Suprapubic skin (tissue), 4 donors: ENCODE measurements around the gene KIAA2012. TPM values are rescaled to one million over a fixed set of nuclear protein-coding genes. Genes with fewer than 3 reads are reported as not detected.

Experiments used
- DNase-seq, 2 donors: peaks; one replicate each; pipeline ENCODE4 v3.0.0-alpha.2; 2019; ENCODE audit warnings: low spot score in 2 of 2
- H3K27ac ChIP-seq: fragments of 200-600 bp; sonication (generic); one replicate; pipeline ENCODE4 v1.5.1; 2019
- H3K27me3 ChIP-seq: fragments of 200-600 bp; sonication (generic); one replicate; pipeline ENCODE4 v1.5.1; 2019
- H3K36me3 ChIP-seq: fragments of 200-600 bp; sonication (generic); one replicate; pipeline ENCODE4 v1.5.1; 2019
- H3K4me1 ChIP-seq: fragments of 200-600 bp; sonication (generic); one replicate; pipeline ENCODE4 v1.5.1; 2019
- H3K4me3 ChIP-seq: fragments of 200-600 bp; sonication (generic); one replicate; pipeline ENCODE4 v1.5.1; 2019; ENCODE audit warnings: mild to moderate bottlenecking
- H3K9me3 ChIP-seq: fragments of 200-600 bp; sonication (generic); one replicate; pipeline ENCODE4 v1.5.1; 2019
- EP300 ChIP-seq: sonication (generic); formaldehyde crosslinking; IDR thresholded peaks from one replicate; pipeline ENCODE4 v1.6.1; 2017; ENCODE audit warnings: antibody characterized with exemption
- POLR2A ChIP-seq, 2 donors: fragments of 450-650 bp; IDR thresholded peaks; one replicate each; pipeline ENCODE4 v1.6.1; 2017; ENCODE audit warnings: antibody characterized with exemption in 2 of 2, mild to moderate bottlenecking in 2 of 2, moderate library complexity in 2 of 2
- POLR2AphosphoS5 ChIP-seq, 3 donors: sonication (generic); formaldehyde crosslinking; IDR thresholded peaks; one replicate each; pipeline ENCODE4 v1.6.1; 2017; ENCODE audit warnings: antibody characterized with exemption in 3 of 3
- WGBS: methylation state at CpG from one replicate; pipeline ENCODE4 v1.1.5; 2018; 5-methylcytosine and 5-hydroxymethylcytosine counted together
- total RNA-seq, 4 donors: library from RNA; depleted of rRNA; stranded (reverse); fragments of >200 nt; gene quantifications; one replicate each; pipeline ENCODE4 v1.1.0, GENCODE V29; 2016
- TF ChIP-seq, protein P1 (sequence below), 2 donors: fragments of 200-600 bp in 1 of 2; fragments of 450-650 bp in 1 of 2; sonication (generic) in 1 of 2; IDR thresholded peaks; one replicate each; pipeline ENCODE4 v1.5.1; 2016 to 2019; ENCODE audit warnings: antibody characterized with exemption in 2 of 2, mild to moderate bottlenecking in 1 of 2, moderate library complexity in 1 of 2

The KIAA2012 gene
- total RNA-seq, 4 donors from 2014 or later: 0.16 TPM; not detected in 3

- DNase-seq: no peak
- TF ChIP-seq EP300: no peak
- no peak for TF ChIP-seq POLR2AphosphoS5 (IDR thresholded peaks at IDR 0.05)
- no peak for TF ChIP-seq POLR2A (IDR thresholded peaks at IDR 0.05)
- TF ChIP-seq, protein P1, sequence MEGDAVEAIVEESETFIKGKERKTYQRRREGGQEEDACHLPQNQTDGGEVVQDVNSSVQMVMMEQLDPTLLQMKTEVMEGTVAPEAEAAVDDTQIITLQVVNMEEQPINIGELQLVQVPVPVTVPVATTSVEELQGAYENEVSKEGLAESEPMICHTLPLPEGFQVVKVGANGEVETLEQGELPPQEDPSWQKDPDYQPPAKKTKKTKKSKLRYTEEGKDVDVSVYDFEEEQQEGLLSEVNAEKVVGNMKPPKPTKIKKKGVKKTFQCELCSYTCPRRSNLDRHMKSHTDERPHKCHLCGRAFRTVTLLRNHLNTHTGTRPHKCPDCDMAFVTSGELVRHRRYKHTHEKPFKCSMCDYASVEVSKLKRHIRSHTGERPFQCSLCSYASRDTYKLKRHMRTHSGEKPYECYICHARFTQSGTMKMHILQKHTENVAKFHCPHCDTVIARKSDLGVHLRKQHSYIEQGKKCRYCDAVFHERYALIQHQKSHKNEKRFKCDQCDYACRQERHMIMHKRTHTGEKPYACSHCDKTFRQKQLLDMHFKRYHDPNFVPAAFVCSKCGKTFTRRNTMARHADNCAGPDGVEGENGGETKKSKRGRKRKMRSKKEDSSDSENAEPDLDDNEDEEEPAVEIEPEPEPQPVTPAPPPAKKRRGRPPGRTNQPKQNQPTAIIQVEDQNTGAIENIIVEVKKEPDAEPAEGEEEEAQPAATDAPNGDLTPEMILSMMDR (IDR thresholded peaks at IDR 0.05): no peak
- WGBS: 78% methylated on average over 1 of the region's 1 CpG
- Histone ChIP-seq H3K4me1 (no peaks in the 10 kb centered on the region), H3K27me3 (no peaks in the 10 kb centered on the region), H3K9me3 (no peaks in the 10 kb centered on the region), H3K27ac (no peak overlapping the region), H3K4me3 (no peak overlapping the region), H3K36me3 (no peaks in the 10 kb centered on the region)
These were observed 43.6 kb downstream of the KIAA2012 start for GRCh38 chr2:202116691-202117090.

DNA sequence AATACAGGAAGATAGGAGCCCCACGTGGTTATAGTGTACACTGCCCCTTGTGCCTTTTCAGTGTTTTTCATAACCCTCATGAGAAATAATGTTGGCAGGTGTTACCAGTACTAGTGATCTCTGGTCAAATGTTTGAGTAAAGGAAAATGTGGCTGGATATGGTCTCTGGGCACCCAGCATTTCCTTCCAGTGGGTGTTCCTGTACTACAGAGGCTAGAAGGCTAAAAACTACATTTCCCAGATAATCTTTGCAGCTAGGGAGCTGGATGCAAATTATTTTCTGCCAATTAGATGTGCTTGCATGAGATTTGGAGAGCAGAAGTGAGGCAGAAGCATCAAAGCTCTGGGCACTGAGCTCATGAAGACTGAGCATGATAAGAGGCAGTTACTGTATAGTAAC is 45.1 kb downstream of the KIAA2012 start:
- Histone ChIP-seq H3K9me3 (no peaks in the 10 kb centered on the region), H3K36me3 (no peaks in the 10 kb centered on the region), H3K27ac (no peak overlapping the region), H3K4me1 (no peaks in the 10 kb centered on the region), H3K27me3 (no peaks in the 10 kb centered on the region), H3K4me3 (no peak overlapping the region)
- 73% methylated on average over 1 of the region's 1 CpG for WGBS
- TF ChIP-seq, protein P1 (IDR thresholded peaks at IDR 0.05): no peak
- TF ChIP-seq POLR2AphosphoS5 (IDR thresholded peaks at IDR 0.05) (no peak), POLR2A (IDR thresholded peaks at IDR 0.05) (no peak), EP300 (no peak)
- no peak for DNase-seq

DNA sequence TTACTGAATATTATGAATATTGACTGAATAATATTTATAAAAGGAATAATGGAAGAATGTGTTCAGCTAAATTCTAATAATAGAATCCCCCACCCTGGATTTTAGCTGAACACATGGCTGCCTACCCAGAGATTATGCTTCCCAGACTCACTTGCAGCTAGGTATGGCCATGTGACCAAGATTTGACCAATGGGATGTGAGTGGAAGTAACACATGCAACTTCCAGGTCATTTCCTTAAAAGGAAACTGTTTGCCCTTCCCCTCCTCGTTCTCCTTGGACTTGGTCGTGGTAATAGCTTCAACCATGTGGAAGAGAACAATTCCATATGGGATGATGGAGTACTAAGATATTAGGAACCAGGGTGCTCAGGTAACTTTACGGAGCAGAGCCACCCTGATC is 47.8 kb downstream of the KIAA2012 start:
- Histone ChIP-seq H3K9me3 (no peaks in the 10 kb centered on the region), H3K4me3 (no peak overlapping the region), H3K36me3 (no peaks in the 10 kb centered on the region), H3K27me3 (no peaks in the 10 kb centered on the region), H3K27ac (no peak overlapping the region), H3K4me1 (no peaks in the 10 kb centered on the region)
- WGBS: 86% methylated on average over 3 of the region's 3 CpGs
- no peak for TF ChIP-seq POLR2A (IDR thresholded peaks at IDR 0.05)
- no peak for TF ChIP-seq EP300
- TF ChIP-seq, protein P1 (IDR thresholded peaks at IDR 0.05): no peak
- TF ChIP-seq POLR2AphosphoS5 (IDR thresholded peaks at IDR 0.05): no peak
- DNase-seq: no peak

DNA sequence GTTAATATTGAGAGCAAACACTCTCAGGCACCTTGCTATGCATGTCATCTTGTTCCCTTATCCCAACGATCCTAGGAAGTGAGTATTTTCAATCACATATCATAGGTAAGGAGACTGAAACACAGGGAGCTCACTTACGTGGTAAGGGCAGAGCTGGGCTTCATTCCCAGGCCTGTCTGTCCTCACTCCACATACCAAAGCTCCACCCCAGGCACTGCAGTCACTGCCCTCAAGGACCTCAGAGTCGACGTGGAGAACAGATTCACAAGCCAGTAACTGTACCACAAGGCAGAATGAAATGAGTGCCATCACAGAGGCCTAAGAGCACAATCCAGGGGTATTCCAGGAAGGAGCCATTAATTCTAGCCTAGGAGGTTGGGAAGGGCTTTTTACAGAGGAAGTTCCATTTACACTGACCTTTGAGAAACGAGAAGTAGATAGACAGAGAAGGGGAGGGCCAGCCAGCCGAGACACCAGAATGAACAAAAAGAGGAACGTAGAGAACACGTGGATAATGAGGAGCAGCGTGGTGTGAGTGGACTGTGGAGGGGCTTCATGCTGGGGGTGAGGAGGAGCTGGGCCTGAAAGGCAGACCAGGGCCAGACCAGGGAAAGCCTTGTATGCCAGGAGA is 48.6 kb downstream of the KIAA2012 start:
- 80% methylated on average over 9 of the region's 9 CpGs for WGBS
- no peak overlapping the region for H3K27ac ChIP-seq
- no peak for TF ChIP-seq POLR2AphosphoS5 (IDR thresholded peaks at IDR 0.05)
- TF ChIP-seq EP300: no peak
- TF ChIP-seq POLR2A (IDR thresholded peaks at IDR 0.05): no peak
- TF ChIP-seq, protein P1 (IDR thresholded peaks at IDR 0.05): no peak
- DNase-seq: no peak
- H3K9me3 ChIP-seq: no peaks in the 10 kb centered on the region
- no peak overlapping the region for H3K4me3 ChIP-seq
- no peaks in the 10 kb centered on the region for H3K36me3 ChIP-seq
- no peaks in the 10 kb centered on the region for H3K4me1 ChIP-seq
- no peaks in the 10 kb centered on the region for H3K27me3 ChIP-seq

- Histone ChIP-seq H3K4me3 (no peak overlapping the region), H3K27ac (no peak overlapping the region), H3K9me3 (no peaks in the 10 kb centered on the region), H3K36me3 (no peaks in the 10 kb centered on the region), H3K27me3 (no peaks in the 10 kb centered on the region), H3K4me1 (no peaks in the 10 kb centered on the region)
- TF ChIP-seq POLR2AphosphoS5 (IDR thresholded peaks at IDR 0.05) (no peak), POLR2A (IDR thresholded peaks at IDR 0.05) (no peak), EP300 (no peak)
- TF ChIP-seq, protein P1 (IDR thresholded peaks at IDR 0.05): no peak
- 92% methylated on average over 4 of the region's 4 CpGs for WGBS
- no peak for DNase-seq
These were observed 49.1 kb downstream of the KIAA2012 start for GRCh38 chr2:202122163-202122540.
